A673 (cell line): ENCODE results near the gene TADA2A.

ENCODE experiments used
- EZH2 ChIP-seq: fragments of 200-600 bp; sonication (generic); IDR thresholded peaks from 2 replicates; pipeline ENCODE4 v1.6.1; 2017; ENCODE audit warnings: borderline replicate concordance, low read depth, mild to moderate bottlenecking, mixed read lengths, antibody characterized with exemption, low read length; ENCODE audit not compliant: poor library complexity, severe bottlenecking
- TF ChIP-seq, protein P1 (sequence below): fragments of 300-800, 200-600 bp; sonication (generic); conservative IDR thresholded peaks from 2 replicates; pipeline ENCODE4 v1.5.1; 2017; ENCODE audit warnings: low read depth, mild to moderate bottlenecking, antibody characterized with exemption, low read length, moderate library complexity, mixed read lengths

DNA sequence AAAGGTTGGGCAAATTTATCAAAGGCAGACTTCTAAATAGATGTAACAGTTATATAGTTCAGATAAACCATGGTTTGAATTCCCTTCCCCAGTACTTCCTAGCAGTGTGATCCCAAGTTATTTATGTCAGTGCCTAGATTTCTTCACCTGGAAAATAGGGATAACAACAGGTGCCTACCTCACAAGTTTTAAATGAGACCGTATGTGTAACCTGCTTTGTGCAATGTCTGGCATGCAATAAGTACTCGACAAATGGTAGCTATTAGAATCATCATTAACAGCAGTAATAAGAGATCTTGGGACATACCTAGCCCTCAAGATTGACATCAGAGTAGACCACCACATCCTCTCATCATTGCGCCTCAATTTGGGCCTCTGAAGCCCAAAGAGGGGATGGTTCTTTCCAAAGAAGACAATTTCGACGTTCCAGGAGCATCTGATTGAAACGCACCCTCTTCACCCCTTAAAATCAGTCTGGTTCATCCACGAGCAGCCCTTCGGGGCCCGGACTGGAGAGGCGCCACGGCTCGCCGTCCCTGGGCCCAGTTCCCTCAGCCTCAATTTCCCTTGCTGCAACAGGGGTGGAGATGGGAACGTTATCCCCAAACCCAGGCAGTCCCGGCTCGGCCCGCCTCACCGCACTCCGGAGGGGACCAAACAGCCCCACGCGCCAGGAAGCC is 591 bp upstream of the TADA2A start:
- TF ChIP-seq, protein P1, sequence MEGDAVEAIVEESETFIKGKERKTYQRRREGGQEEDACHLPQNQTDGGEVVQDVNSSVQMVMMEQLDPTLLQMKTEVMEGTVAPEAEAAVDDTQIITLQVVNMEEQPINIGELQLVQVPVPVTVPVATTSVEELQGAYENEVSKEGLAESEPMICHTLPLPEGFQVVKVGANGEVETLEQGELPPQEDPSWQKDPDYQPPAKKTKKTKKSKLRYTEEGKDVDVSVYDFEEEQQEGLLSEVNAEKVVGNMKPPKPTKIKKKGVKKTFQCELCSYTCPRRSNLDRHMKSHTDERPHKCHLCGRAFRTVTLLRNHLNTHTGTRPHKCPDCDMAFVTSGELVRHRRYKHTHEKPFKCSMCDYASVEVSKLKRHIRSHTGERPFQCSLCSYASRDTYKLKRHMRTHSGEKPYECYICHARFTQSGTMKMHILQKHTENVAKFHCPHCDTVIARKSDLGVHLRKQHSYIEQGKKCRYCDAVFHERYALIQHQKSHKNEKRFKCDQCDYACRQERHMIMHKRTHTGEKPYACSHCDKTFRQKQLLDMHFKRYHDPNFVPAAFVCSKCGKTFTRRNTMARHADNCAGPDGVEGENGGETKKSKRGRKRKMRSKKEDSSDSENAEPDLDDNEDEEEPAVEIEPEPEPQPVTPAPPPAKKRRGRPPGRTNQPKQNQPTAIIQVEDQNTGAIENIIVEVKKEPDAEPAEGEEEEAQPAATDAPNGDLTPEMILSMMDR: no peak
- no peak for TF ChIP-seq EZH2
